SU-DHL-6 (cell line): Measurements from ENCODE around the gene PRH2.

ENCODE experiments used
- H2AFZ ChIP-seq: fragments of 200-600 bp; sonication (generic); 2 replicates; pipeline ENCODE4 v1.6.1; 2014; ENCODE audit warnings: low read depth, mild to moderate bottlenecking, moderate library complexity, mixed read lengths, antibody characterized with exemption, low read length; ENCODE audit not compliant: severe bottlenecking
- H3F3A ChIP-seq: fragments of 200-600 bp; shearing (Covaris generic); 2 replicates; pipeline ENCODE4 v1.6.0; 2016; ENCODE audit warnings: antibody characterized with exemption, mild to moderate bottlenecking; ENCODE audit not compliant: insufficient read depth
- H3K27ac ChIP-seq: fragments of 200-600 bp; sonication (generic); 2 replicates; pipeline ENCODE4 v1.5.1; 2016; ENCODE audit warnings: low read depth, mild to moderate bottlenecking, low read length, moderate library complexity, mixed read lengths
- H3K27me3 ChIP-seq: fragments of 200-600 bp; sonication (generic), shearing (Covaris generic); 2 replicates; pipeline ENCODE4 v1.6.0; 2014; ENCODE audit warnings: mild to moderate bottlenecking, low read length
- H3K36me3 ChIP-seq: fragments of 200-600 bp; sonication (generic); 2 replicates; pipeline ENCODE4 v1.6.1; 2014; ENCODE audit warnings: mild to moderate bottlenecking, low read length, mixed read lengths
- H3K4me2 ChIP-seq: fragments of 300-600, 200-600 bp; shearing (Covaris generic), sonication (generic); 2 replicates; pipeline ENCODE4 v1.6.0; 2014; ENCODE audit warnings: low read length, low read depth, mild to moderate bottlenecking; ENCODE audit not compliant: poor library complexity, severe bottlenecking
- H3K4me3 ChIP-seq: fragments of 200-600 bp; sonication (generic); 2 replicates; pipeline ENCODE4 v1.5.1; 2014; ENCODE audit warnings: antibody characterized with exemption, low read length, mild to moderate bottlenecking, mixed read lengths; ENCODE audit not compliant: insufficient read depth, poor library complexity, severe bottlenecking
- H3K79me2 ChIP-seq: fragments of 200-600 bp; sonication (generic); 2 replicates; pipeline ENCODE4 v1.6.1; 2014; ENCODE audit warnings: mild to moderate bottlenecking, low read length, moderate library complexity; ENCODE audit not compliant: insufficient read depth
- H3K9ac ChIP-seq: fragments of 200-600 bp; sonication (generic); 2 replicates; pipeline ENCODE4 v1.7.0; 2014; ENCODE audit warnings: mild to moderate bottlenecking, low read length
- H3K9me2 ChIP-seq: fragments of 200-600 bp; sonication (generic); replicated peaks from 2 replicates; pipeline ENCODE4 v1.6.1; 2014; ENCODE audit warnings: low read length; ENCODE audit not compliant: insufficient read depth
- H3K9me3 ChIP-seq: fragments of 200-600 bp; sonication (generic); 2 replicates; pipeline ENCODE4 v1.6.1; 2014; ENCODE audit warnings: low read length, mixed read lengths; ENCODE audit not compliant: insufficient read depth
- H4K20me1 ChIP-seq: fragments of 200-600 bp; sonication (generic); 2 replicates; pipeline ENCODE4 v1.6.1; 2014; ENCODE audit warnings: low read depth, mild to moderate bottlenecking, antibody characterized with exemption, low read length, moderate library complexity, mixed read lengths
- EZH2phosphoT487 ChIP-seq: fragments of 200-600 bp; sonication (generic), shearing (Covaris generic); conservative IDR thresholded peaks from 2 replicates; pipeline ENCODE4 v1.6.1; 2018; ENCODE audit warnings: mild to moderate bottlenecking, antibody characterized with exemption, low read length, moderate library complexity, mixed read lengths
- TF ChIP-seq, protein P1 (sequence below): fragments of 200-600 bp; sonication (generic); IDR thresholded peaks from one replicate; pipeline ENCODE4 v1.5.1; 2017; ENCODE audit warnings: antibody characterized with exemption, mild to moderate bottlenecking, low read length, moderate library complexity; ENCODE audit not compliant: insufficient read depth, poor library complexity, severe bottlenecking

The PRH2 gene

DNA sequence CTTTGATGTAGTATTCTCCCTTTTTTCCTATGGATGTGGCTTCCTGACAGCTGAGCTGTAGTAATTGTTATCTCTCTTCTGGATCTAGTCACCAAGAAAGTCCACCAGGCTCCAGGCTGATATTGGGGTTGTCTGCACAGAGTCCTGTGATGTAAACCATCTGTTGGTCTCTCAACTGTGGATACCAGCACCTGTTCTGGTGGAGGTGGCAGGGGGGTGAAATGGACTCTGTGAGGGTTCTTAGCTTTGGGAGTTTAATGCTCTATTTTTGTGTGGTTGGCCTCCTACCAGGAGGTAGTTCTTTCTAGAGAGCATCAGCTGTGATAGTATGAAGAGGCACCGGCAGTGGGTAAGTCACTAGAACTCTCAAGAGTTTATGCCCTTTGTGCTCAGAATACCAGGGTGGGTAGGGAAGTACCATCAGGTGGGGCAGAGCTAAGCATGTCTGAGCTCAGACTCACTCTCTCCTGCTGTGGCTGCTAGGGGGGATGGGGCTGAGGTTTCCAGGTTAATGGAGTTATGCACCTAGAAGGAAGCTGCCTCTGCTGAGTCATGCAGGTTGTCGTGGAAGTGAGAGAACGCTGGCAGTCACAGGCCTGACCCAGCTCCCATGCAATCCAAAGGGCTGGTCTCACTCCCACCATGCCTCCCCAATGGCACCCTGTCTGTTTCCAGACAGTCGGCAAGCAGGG, 13.0 kb downstream of the PRH2 start:
- Histone ChIP-seq H2AFZ (no peak overlapping the region), H3K9me3 (no peaks in the 10 kb centered on the region), H3K4me2 (no peak overlapping the region), H3K27ac (no peak overlapping the region), H3K4me3 (no peak overlapping the region), H4K20me1 (no peaks in the 10 kb centered on the region), H3K27me3 (no peaks in the 10 kb centered on the region), H3K9ac (no peak overlapping the region), H3K9me2 (no peaks in the 10 kb centered on the region), H3F3A (no peaks in the 10 kb centered on the region), H3K79me2 (no peaks in the 10 kb centered on the region), H3K36me3 (no peaks in the 10 kb centered on the region)
- TF ChIP-seq, protein P1, sequence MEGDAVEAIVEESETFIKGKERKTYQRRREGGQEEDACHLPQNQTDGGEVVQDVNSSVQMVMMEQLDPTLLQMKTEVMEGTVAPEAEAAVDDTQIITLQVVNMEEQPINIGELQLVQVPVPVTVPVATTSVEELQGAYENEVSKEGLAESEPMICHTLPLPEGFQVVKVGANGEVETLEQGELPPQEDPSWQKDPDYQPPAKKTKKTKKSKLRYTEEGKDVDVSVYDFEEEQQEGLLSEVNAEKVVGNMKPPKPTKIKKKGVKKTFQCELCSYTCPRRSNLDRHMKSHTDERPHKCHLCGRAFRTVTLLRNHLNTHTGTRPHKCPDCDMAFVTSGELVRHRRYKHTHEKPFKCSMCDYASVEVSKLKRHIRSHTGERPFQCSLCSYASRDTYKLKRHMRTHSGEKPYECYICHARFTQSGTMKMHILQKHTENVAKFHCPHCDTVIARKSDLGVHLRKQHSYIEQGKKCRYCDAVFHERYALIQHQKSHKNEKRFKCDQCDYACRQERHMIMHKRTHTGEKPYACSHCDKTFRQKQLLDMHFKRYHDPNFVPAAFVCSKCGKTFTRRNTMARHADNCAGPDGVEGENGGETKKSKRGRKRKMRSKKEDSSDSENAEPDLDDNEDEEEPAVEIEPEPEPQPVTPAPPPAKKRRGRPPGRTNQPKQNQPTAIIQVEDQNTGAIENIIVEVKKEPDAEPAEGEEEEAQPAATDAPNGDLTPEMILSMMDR = no peak
- TF ChIP-seq EZH2phosphoT487 = no peak

DNA sequence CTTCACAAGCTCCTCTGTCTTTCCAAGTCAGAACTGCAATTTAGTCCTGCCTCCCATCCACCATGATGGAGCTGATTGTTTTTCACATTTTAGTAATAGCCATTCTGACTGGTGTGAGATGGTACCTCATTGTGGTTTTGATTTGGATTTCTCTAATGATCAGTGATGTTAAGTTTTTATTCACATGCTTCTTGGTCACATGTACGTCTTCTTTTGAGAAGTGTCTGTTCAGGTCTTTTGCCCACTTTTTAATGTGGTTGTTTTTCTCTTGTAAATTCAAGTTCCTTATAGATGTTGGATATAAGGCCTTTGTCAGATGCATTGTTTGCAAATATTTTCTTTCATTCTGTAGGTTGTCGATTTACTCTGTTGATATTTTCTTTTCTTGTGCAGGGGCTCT, 14.1 kb downstream of the PRH2 start:
- Histone ChIP-seq H3F3A (no peaks in the 10 kb centered on the region), H4K20me1 (no peaks in the 10 kb centered on the region), H3K27me3 (no peaks in the 10 kb centered on the region), H3K4me2 (no peak overlapping the region), H3K36me3 (no peaks in the 10 kb centered on the region), H3K27ac (no peak overlapping the region), H3K9me2 (no peaks in the 10 kb centered on the region), H3K79me2 (no peaks in the 10 kb centered on the region), H2AFZ (no peak overlapping the region), H3K9me3 (no peaks in the 10 kb centered on the region), H3K9ac (no peak overlapping the region), H3K4me3 (no peak overlapping the region)
- no peak for TF ChIP-seq EZH2phosphoT487
- TF ChIP-seq, protein P1 = no peak

- Histone ChIP-seq H4K20me1 (no peaks in the 10 kb centered on the region), H3K9ac (no peak overlapping the region), H3K27me3 (no peaks in the 10 kb centered on the region), H3K9me2 (no peaks in the 10 kb centered on the region), H3K4me3 (no peak overlapping the region), H3K36me3 (no peaks in the 10 kb centered on the region), H2AFZ (no peak overlapping the region), H3K4me2 (no peak overlapping the region), H3K9me3 (no peaks in the 10 kb centered on the region), H3K79me2 (no peaks in the 10 kb centered on the region), H3F3A (no peaks in the 10 kb centered on the region), H3K27ac (no peak overlapping the region)
- TF ChIP-seq EZH2phosphoT487 = no peak
- TF ChIP-seq, protein P1 = no peak
Observed at GRCh38 chr12:10952645-10953044, 23.6 kb downstream of the PRH2 start.
